ENCODE data around the gene C2orf69. TPM values are rescaled to one million over a fixed set of nuclear protein-coding genes. Genes with fewer than 3 reads are reported as not detected.
A peak's percentile ranks its signal among the peaks of the same experiment; 100 is the strongest.

Gene C2orf69
- total and polyA plus RNA-seq, 3 donors from 2014 or later, result 16.8 to 21.7 (median 19.8) TPM

DNA sequence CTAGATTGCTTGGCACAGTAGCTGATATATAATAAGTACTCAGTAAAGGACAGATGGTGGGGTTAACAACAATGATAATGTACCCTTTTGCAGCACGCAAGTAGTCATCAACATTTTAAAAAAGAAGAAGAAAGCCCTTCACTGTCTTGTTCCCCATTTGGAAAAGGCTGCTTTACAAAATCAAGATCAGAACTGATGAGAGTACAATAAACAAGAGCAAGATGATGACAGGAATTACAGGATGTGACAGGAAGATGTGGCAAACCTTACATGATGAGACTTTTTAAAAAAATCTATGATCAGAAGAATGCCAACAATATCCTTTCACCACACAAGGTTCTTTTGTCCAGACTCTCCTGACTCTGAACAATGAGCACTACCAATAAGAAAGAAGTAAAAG lies 35.1 kb downstream of the C2orf69 start:
- Histone ChIP-seq H3K9me3 (no peaks in the 10 kb centered on the region), H3K4me1 (no peaks in the 10 kb centered on the region), H3K27me3 (no peaks in the 10 kb centered on the region), H3K27ac (no peak overlapping the region), H3K36me3 (ENCODE audit: low read depth, missing control alignments) (no peaks in the 10 kb centered on the region), H3K4me3 (no peak overlapping the region)
- DNase-seq, result no peak
- intact Hi-C loops (cut with DNase I; ENCODE audit: low total_unique reads), result no loop called here
- no peak for TF ChIP-seq CTCF (IDR thresholded peaks at IDR 0.05)
- no peak for TF ChIP-seq POLR2A (IDR thresholded peaks at IDR 0.05)
- WGBS, 2 donors, result 88% methylated on average over 1 of the region's 1 CpG

DNA sequence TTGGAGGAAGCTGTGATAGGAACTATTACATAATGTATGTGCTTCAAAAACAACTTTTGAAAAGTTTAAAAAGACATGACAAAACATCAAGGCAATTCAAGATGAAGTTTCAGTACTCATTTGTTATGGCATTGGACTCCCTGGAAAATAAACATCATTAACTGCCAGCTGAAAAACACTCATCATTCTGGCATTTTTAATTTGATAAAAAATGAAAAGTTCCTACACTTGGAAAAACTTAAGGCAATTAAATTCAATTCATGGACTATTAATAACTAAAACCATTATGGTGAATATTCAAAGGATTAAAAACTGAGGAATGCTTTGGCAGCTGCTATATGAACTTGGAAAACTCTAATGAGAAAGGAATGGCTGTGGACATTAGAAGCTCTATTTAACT lies 35.7 kb downstream of the C2orf69 start:
- TF ChIP-seq CTCF (IDR thresholded peaks at IDR 0.05) (no peak), POLR2A (IDR thresholded peaks at IDR 0.05) (no peak)
- Histone ChIP-seq H3K4me1 (no peaks in the 10 kb centered on the region), H3K36me3 (ENCODE audit: low read depth, missing control alignments) (no peaks in the 10 kb centered on the region), H3K9me3 (no peaks in the 10 kb centered on the region), H3K27ac (no peak overlapping the region), H3K27me3 (no peaks in the 10 kb centered on the region), H3K4me3 (no peak overlapping the region)
- DNase-seq, result no peak
- intact Hi-C loops (cut with DNase I; ENCODE audit: low total_unique reads), result no loop called here

- Histone ChIP-seq H3K9me3 (no peaks in the 10 kb centered on the region), H3K36me3 (ENCODE audit: low read depth, missing control alignments) (no peaks in the 10 kb centered on the region), H3K4me3 (no peak overlapping the region), H3K4me1 (peaks cover 12% of the 10 kb centered on the region), H3K27ac (no peak overlapping the region), H3K27me3 (no peaks in the 10 kb centered on the region)
- TF ChIP-seq POLR2A (IDR thresholded peaks at IDR 0.05) (no peak), CTCF (IDR thresholded peaks at IDR 0.05) (no peak)
- 84 to 92% methylated on average over 5 of the region's 5 CpGs for WGBS, 2 donors
- DNase-seq, result no peak
- intact Hi-C loops (cut with DNase I; ENCODE audit: low total_unique reads), result no loop called here
Observed at GRCh38 chr2:199950396-199950795, 39.3 kb downstream of the C2orf69 start.

- 51 to 56% methylated on average over 1 of the region's 1 CpG for WGBS, 2 donors
- intact Hi-C loops (cut with DNase I; ENCODE audit: low total_unique reads), result no loop called here
- Histone ChIP-seq H3K27ac (no peak overlapping the region), H3K36me3 (ENCODE audit: low read depth, missing control alignments) (no peaks in the 10 kb centered on the region), H3K4me1 (peaks cover 12% of the 10 kb centered on the region), H3K27me3 (no peaks in the 10 kb centered on the region), H3K4me3 (no peak overlapping the region), H3K9me3 (no peaks in the 10 kb centered on the region)
- TF ChIP-seq POLR2A (IDR thresholded peaks at IDR 0.05) (no peak), CTCF (IDR thresholded peaks at IDR 0.05) (no peak)
- DNase-seq, result no peak
Observed at GRCh38 chr2:199951023-199951422, 39.9 kb downstream of the C2orf69 start.

DNA sequence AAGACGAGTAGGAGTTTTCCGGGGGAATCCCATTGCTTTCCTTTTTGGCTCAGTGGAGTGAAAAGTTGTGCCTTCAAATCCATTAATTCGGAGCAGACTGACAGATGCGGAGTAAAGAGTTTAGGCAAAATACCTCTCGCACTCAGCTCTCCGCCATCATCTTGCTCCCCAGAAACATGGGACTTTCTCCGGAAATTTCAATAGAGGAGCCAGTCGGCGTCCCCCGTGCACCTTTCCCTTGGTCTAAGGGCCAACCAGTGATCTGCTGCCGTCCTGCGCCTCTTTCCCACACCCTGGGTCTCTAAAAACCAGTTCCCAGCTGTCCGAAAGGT lies 43.9 kb downstream of the C2orf69 start:
- WGBS, 2 donors, result 0% methylated on average over 13 of the region's 13 CpGs
- DNase-seq, result no peak
- H3K4me3 ChIP-seq, result peak overlapping the region; percentile 90 to 97
- no peaks in the 10 kb centered on the region for H3K36me3 ChIP-seq (ENCODE audit: low read depth, missing control alignments)
- H3K27me3 ChIP-seq, result no peaks in the 10 kb centered on the region
- intact Hi-C loops (cut with DNase I; ENCODE audit: low total_unique reads), result no loop called here
- H3K9me3 ChIP-seq, result no peaks in the 10 kb centered on the region
- TF ChIP-seq POLR2A (IDR thresholded peaks at IDR 0.05), result no peak
- no peak for TF ChIP-seq CTCF (IDR thresholded peaks at IDR 0.05)
- H3K27ac ChIP-seq, result peak overlapping the region; percentile 89 to 92
- peaks cover 20% of the 10 kb centered on the region for H3K4me1 ChIP-seq

All from testis (tissue), 3 donors.